Esophagus muscularis mucosa (tissue), 4 donors: ENCODE results near the gene ALDOA. TPM values are rescaled to one million over a fixed set of nuclear protein-coding genes. Genes with fewer than 3 reads are reported as not detected.
A peak's percentile ranks its signal among the peaks of the same experiment; 100 is the strongest.

Experiments used
- DNase-seq: peaks from one replicate; pipeline ENCODE4 v3.0.0-alpha.2; 2017; ENCODE audit errors: extremely low spot score
- H3K27ac ChIP-seq, 4 donors: fragments of 200-600 bp; sonication (generic); replicated peaks in 1 of 4; 1 replicate in 3 of 4; 2 replicates in 1 of 4; pipeline ENCODE4 v1.5.1; 2016 to 2019; ENCODE audit warnings: mild to moderate bottlenecking in 1 of 4
- H3K27me3 ChIP-seq, 4 donors: fragments of 200-600 bp; sonication (generic); one replicate each; pipeline versions ENCODE4 v1.5.1 to v1.6.0; 2016 to 2019
- H3K36me3 ChIP-seq, 4 donors: fragments of 200-600 bp; sonication (generic); one replicate each; pipeline ENCODE4 v1.5.1; 2016 to 2019
- H3K4me1 ChIP-seq, 4 donors: fragments of 200-600 bp; sonication (generic); one replicate each; pipeline ENCODE4 v1.5.1; 2016 to 2019
- H3K4me3 ChIP-seq, 4 donors: fragments of 200-600 bp; sonication (generic); 1 replicate in 2 of 4; 2 replicates in 2 of 4; pipeline ENCODE4 v1.5.1; 2016 to 2019; ENCODE audit warnings: mild to moderate bottlenecking in 4 of 4, moderate library complexity in 1 of 4
- H3K9me3 ChIP-seq, 4 donors: fragments of 200-600 bp; sonication (generic); 1 replicate in 3 of 4; 2 replicates in 1 of 4; pipeline ENCODE4 v1.5.1; 2016 to 2019
- EP300 ChIP-seq: sonication (generic); formaldehyde crosslinking; IDR thresholded peaks from one replicate; pipeline ENCODE4 v1.6.1; 2017; ENCODE audit warnings: antibody characterized with exemption
- POLR2A ChIP-seq: fragments of 450-650 bp; IDR thresholded peaks from one replicate; pipeline ENCODE4 v1.6.1; 2017; ENCODE audit warnings: antibody characterized with exemption, moderate library complexity, mild to moderate bottlenecking, low read depth
- POLR2AphosphoS5 ChIP-seq, 2 donors: sonication (generic); formaldehyde crosslinking; IDR thresholded peaks; one replicate each; pipeline ENCODE4 v1.6.1; 2017; ENCODE audit warnings: antibody characterized with exemption in 2 of 2
- WGBS: methylation state at CpG from one replicate; pipeline ENCODE4 v1.1.5; 2018; 5-methylcytosine and 5-hydroxymethylcytosine counted together
- intact Hi-C: fragments of 100-400 bp; cut with DNase I; formaldehyde crosslinking; loops from one replicate; pipeline ENCODE4 v1.15.1; 2023
- total RNA-seq, 4 donors: library from RNA; depleted of rRNA; stranded (reverse); fragments of >200 nt; gene quantifications; one replicate each; pipeline versions ENCODE4 v1.1.0 to v1.2.1, GENCODE V29; 2016
- TF ChIP-seq, protein P1 (sequence below), 3 experiments: fragments of 200-600 bp in 2 of 3; fragments of 450-650 bp in 1 of 3; sonication (generic) in 2 of 3; IDR thresholded peaks; one replicate each; pipeline ENCODE4 v1.5.1; 2017 to 2019; ENCODE audit warnings: antibody characterized with exemption in 3 of 3, mild to moderate bottlenecking in 2 of 3, moderate library complexity in 1 of 3

Gene ALDOA
- total RNA-seq, 4 donors from 2014 or later: 1,300 to 1,765 (median 1,454) TPM

DNA sequence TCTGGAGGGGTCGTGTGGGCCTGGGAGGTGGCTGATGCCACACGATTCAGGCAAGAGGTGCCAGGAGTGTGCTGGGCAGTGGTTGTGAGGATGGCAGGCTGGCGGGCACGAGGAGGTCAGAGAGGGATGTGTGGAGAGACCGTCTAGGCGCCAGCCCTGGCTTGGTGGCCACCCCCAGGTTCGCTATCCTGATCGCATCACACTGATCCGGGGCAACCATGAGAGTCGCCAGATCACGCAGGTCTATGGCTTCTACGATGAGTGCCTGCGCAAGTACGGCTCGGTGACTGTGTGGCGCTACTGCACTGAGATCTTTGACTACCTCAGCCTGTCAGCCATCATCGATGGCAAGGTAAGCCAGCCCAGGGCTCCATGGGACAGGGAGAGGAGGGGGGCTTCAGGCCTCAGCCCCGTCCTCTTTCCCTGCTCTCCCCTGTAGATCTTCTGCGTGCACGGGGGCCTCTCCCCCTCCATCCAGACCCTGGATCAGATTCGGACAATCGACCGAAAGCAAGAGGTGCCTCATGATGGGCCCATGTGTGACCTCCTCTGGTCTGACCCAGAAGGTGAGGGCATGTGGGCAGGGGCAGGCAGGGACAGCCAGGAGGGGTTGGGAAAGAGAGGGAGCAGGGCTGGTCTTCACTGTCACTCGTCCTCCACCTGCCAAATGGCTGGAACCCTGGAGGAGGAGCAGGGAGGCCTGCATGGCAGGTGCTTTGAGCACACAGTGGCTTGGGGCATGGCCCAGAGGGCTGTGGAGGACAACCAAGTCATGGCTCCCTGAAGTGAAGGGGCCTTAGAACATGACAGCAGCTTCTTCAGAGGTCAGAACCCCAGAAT, 17.9 kb downstream of the ALDOA start:
- Histone ChIP-seq H3K4me3 (no peak overlapping the region), H3K27me3 (no peaks in the 10 kb centered on the region), H3K36me3 (peaks cover 46 to 75% (median 73%) of the 10 kb centered on the region in 4 donors), H3K27ac (no peak overlapping the region), H3K9me3 (no peaks in the 10 kb centered on the region), H3K4me1 (peaks cover 4 to 19% (median 11%) of the 10 kb centered on the region in 4 donors)
- TF ChIP-seq POLR2A (no peak), EP300 (no peak), POLR2AphosphoS5 (IDR thresholded peaks at IDR 0.05) (no peak)
- TF ChIP-seq, protein P1, sequence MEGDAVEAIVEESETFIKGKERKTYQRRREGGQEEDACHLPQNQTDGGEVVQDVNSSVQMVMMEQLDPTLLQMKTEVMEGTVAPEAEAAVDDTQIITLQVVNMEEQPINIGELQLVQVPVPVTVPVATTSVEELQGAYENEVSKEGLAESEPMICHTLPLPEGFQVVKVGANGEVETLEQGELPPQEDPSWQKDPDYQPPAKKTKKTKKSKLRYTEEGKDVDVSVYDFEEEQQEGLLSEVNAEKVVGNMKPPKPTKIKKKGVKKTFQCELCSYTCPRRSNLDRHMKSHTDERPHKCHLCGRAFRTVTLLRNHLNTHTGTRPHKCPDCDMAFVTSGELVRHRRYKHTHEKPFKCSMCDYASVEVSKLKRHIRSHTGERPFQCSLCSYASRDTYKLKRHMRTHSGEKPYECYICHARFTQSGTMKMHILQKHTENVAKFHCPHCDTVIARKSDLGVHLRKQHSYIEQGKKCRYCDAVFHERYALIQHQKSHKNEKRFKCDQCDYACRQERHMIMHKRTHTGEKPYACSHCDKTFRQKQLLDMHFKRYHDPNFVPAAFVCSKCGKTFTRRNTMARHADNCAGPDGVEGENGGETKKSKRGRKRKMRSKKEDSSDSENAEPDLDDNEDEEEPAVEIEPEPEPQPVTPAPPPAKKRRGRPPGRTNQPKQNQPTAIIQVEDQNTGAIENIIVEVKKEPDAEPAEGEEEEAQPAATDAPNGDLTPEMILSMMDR (IDR thresholded peaks at IDR 0.05): no peak
- no peak for DNase-seq
- intact Hi-C loops: no loop called here
- 90% methylated on average over 8 of the region's 24 CpGs for WGBS

DNA sequence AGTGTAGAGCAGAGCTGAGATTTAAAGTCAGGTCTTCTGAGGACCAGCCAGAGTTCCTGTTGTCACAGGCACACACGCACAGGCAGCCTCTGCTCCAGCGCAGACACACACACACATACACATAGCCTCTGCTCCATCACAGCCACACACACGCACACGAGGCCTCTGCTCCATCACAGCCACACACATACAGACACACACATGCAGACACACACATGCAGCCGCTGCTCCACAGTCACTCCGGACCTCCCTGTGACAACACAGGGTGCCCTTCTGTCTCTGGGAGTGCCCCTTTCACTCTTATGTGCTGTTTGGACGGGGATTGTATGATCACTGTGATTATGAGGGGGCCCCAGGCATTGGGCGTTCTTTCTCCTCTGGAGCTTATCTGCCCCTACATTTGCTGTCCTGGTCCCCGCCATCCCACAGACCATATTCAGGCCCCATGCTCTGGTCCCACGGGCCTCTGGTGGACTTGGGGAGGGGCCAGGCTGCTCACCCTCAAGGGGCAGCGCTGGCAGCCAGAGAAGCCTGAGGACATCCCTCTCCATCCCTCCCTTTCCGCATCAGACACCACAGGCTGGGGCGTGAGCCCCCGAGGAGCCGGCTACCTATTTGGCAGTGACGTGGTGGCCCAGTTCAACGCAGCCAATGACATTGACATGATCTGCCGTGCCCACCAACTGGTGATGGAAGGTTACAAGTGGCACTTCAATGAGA, 18.7 kb downstream of the ALDOA start:
- H3K27me3 ChIP-seq: no peaks in the 10 kb centered on the region
- DNase-seq: no peak
- 81% methylated on average over 14 of the region's 18 CpGs for WGBS
- H3K9me3 ChIP-seq: no peaks in the 10 kb centered on the region
- no peak for TF ChIP-seq POLR2AphosphoS5 (IDR thresholded peaks at IDR 0.05)
- TF ChIP-seq POLR2A: no peak
- TF ChIP-seq, protein P1 (IDR thresholded peaks at IDR 0.05): no peak
- no peak for TF ChIP-seq EP300
- peak overlapping the region in 2 of 4 donors; percentile 57 to 62 for H3K27ac ChIP-seq
- intact Hi-C loops: no loop called here
- H3K4me3 ChIP-seq: no peak overlapping the region
- peaks cover 0 to 13% (median 6%) of the 10 kb centered on the region in 4 donors for H3K4me1 ChIP-seq
- H3K36me3 ChIP-seq: peaks cover 42 to 68% (median 65%) of the 10 kb centered on the region in 4 donors

DNA sequence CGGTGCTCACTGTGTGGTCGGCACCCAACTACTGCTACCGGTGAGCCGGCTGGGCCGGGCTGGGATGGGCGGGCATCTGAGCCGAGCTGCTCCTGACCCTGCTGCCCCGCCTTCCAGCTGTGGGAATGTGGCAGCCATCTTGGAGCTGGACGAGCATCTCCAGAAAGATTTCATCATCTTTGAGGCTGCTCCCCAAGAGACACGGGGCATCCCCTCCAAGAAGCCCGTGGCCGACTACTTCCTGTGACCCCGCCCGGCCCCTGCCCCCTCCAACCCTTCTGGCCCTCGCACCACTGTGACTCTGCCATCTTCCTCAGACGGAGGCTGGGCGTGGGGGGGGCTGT, 19.2 kb downstream of the ALDOA start:
- TF ChIP-seq POLR2AphosphoS5 (IDR thresholded peaks at IDR 0.05): no peak
- no peak for TF ChIP-seq EP300
- no peak for TF ChIP-seq POLR2A
- TF ChIP-seq, protein P1 (IDR thresholded peaks at IDR 0.05): no peak
- Histone ChIP-seq H3K27me3 (no peaks in the 10 kb centered on the region), H3K36me3 (peaks cover 37 to 63% (median 60%) of the 10 kb centered on the region in 4 donors), H3K4me1 (peaks cover 0 to 9% (median 3%) of the 10 kb centered on the region in 4 donors), H3K9me3 (no peaks in the 10 kb centered on the region), H3K4me3 (no peak overlapping the region), H3K27ac (peak overlapping the region; percentile 16 to 62 (median 52))
- no peak for DNase-seq
- intact Hi-C loops: no loop called here
- 49% methylated on average over 17 of the region's 17 CpGs for WGBS

DNA sequence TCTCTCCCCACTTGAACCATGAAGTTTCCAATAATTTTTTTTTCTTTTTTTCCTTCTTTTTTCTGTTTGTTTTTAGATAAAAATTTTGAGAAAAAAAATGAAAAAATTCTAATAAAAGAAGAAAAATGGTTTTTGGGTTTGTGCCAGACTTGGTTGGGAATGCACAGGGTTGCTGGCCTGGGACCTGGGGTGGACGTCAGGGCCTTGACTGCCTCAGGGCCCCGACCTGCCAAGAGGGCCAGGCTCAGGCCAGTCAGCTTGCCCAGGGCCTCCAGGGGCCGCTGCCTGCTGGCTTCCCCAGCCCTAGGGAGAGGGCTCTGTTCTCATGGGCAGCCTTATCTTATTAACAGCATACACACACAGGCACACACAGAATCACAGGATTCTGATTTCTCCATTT, 19.7 kb downstream of the ALDOA start:
- DNase-seq: no peak
- H3K4me1 ChIP-seq: peaks cover 0 to 11% (median 5%) of the 10 kb centered on the region in 4 donors
- TF ChIP-seq POLR2A (no peak), POLR2AphosphoS5 (IDR thresholded peaks at IDR 0.05) (no peak), EP300 (no peak)
- TF ChIP-seq, protein P1 (IDR thresholded peaks at IDR 0.05): no peak
- intact Hi-C loops: no loop called here
- WGBS: 59% methylated on average over 3 of the region's 3 CpGs
- no peaks in the 10 kb centered on the region for H3K27me3 ChIP-seq
- H3K36me3 ChIP-seq: peaks cover 36 to 59% (median 55%) of the 10 kb centered on the region in 4 donors
- H3K27ac ChIP-seq: peak overlapping the region; percentile 16 to 62 (median 52)
- H3K9me3 ChIP-seq: no peaks in the 10 kb centered on the region
- H3K4me3 ChIP-seq: no peak overlapping the region
